IMR-90 (cell line): Measurements from ENCODE around the gene TBC1D17. TPM values are rescaled to one million over a fixed set of nuclear protein-coding genes. Genes with fewer than 3 reads are reported as not detected.

Experiments used
- ATAC-seq: fragments of 200-7000 bp; cut with Tn5 transposase; 2 replicates; pipeline ENCODE4 v1.9.1; 2020; ENCODE audit warnings: low read depth, mild to moderate bottlenecking, moderate library complexity
- BruUV-seq: library from RNA; stranded (reverse); fragments of 400-500 nt; replicated peaks from 2 replicates; lab custom pipeline; 2021; lab: Mats Ljungman, UMichigan
- CTCF ChIA-PET: fragments of 300-600 bp; formaldehyde crosslinking; extraction: SDS; loops from one replicate; lab custom pipeline; 2021; ENCODE audit warnings: antibody characterized with exemption; lab: Yijun Ruan, JAX
- POLR2A ChIA-PET: fragments of 300-600 bp; sonication (Branson Sonifier 250); formaldehyde crosslinking; loops from one replicate; lab custom pipeline; 2022; ENCODE audit warnings: antibody characterized with exemption; ENCODE audit not compliant: unreplicated experiment; lab: Charles Lee
- DNase-seq: peaks from one replicate; pipeline ENCODE4 v3.0.0; 2013
- H2AFZ ChIP-seq: replicated peaks from 2 replicates; pipeline ENCODE3; 2013; ENCODE audit warnings: low read length, mild to moderate bottlenecking; ENCODE audit not compliant: poor library complexity
- H2AK5ac ChIP-seq: 2 replicates; pipeline ENCODE4 v1.6.1; 2013; ENCODE audit warnings: low read depth, low read length, inconsistent platforms
- H2AK9ac ChIP-seq: replicated peaks from 2 replicates; pipeline ENCODE3; 2013; ENCODE audit warnings: mild to moderate bottlenecking, low read depth, low read length, moderate library complexity; ENCODE audit not compliant: poor library complexity
- H2BK120ac ChIP-seq: 2 replicates; pipeline ENCODE4 v1.6.1; 2013; ENCODE audit warnings: low read depth, low read length, inconsistent platforms
- H2BK15ac ChIP-seq: 3 replicates; pipeline ENCODE4 v1.6.1; 2013; ENCODE audit warnings: low read depth, low read length, inconsistent platforms
- H2BK20ac ChIP-seq: 2 replicates; pipeline ENCODE4 v1.6.1; 2013; ENCODE audit warnings: low read depth, mild to moderate bottlenecking, inconsistent platforms, low read length, moderate library complexity
- H2BK5ac ChIP-seq: 2 replicates; pipeline ENCODE4 v1.6.1; 2013; ENCODE audit warnings: mild to moderate bottlenecking, low read depth, low read length, inconsistent platforms; ENCODE audit not compliant: poor library complexity, severe bottlenecking
- H3K14ac ChIP-seq: replicated peaks from 2 replicates; pipeline ENCODE4 v1.6.1; 2013; ENCODE audit warnings: low read depth, low read length, inconsistent platforms
- H3K18ac ChIP-seq: 2 replicates; pipeline ENCODE4 v1.6.1; 2013; ENCODE audit warnings: low read depth, low read length, control low read depth
- H3K23ac ChIP-seq: 2 replicates; pipeline ENCODE4 v1.6.1; 2013; ENCODE audit warnings: low read depth, low read length, inconsistent platforms
- H3K27ac ChIP-seq: 2 replicates; pipeline ENCODE4 v1.5.1; 2013; ENCODE audit warnings: mild to moderate bottlenecking, control low read depth, low read length; ENCODE audit not compliant: insufficient read depth
- H3K27me3 ChIP-seq: 2 replicates; pipeline ENCODE4 v1.6.1; 2013; ENCODE audit warnings: low read length; ENCODE audit not compliant: control insufficient read depth, insufficient read depth
- H3K36me3 ChIP-seq: 2 replicates; pipeline ENCODE4 v1.6.1; 2013; ENCODE audit warnings: low read length, mixed read lengths; ENCODE audit not compliant: control insufficient read depth, insufficient read depth
- H3K4ac ChIP-seq: 2 replicates; pipeline ENCODE4 v1.6.1; 2013; ENCODE audit warnings: low read depth, low read length, inconsistent platforms
- H3K4me1 ChIP-seq: 2 replicates; pipeline ENCODE4 v1.6.1; 2013; ENCODE audit warnings: low read length, mixed read lengths; ENCODE audit not compliant: control insufficient read depth, insufficient read depth
- H3K4me2 ChIP-seq: 2 replicates; pipeline ENCODE4 v1.6.1; 2013; ENCODE audit warnings: low read depth, mild to moderate bottlenecking, control low read depth, low read length, moderate library complexity
- H3K4me3 ChIP-seq: 2 replicates; pipeline ENCODE4 v1.5.1; 2013; ENCODE audit warnings: low read depth, mild to moderate bottlenecking, control low read depth, low read length, moderate library complexity; ENCODE audit not compliant: insufficient read depth
- H3K56ac ChIP-seq: 2 replicates; pipeline ENCODE4 v1.6.1; 2013; ENCODE audit warnings: low read length, inconsistent platforms; ENCODE audit not compliant: insufficient read depth; ENCODE audit errors: extremely low read depth
- H3K79me1 ChIP-seq, 2 experiments: 2 replicates each; pipeline ENCODE4 v1.6.1; 2013; ENCODE audit warnings: low read length in 2 of 2, inconsistent platforms in 1 of 2, low read depth in 1 of 2
- H3K9ac ChIP-seq: 2 replicates; pipeline ENCODE4 v1.6.1; 2013; ENCODE audit warnings: low read depth, low read length, control low read depth
- H3K9me1 ChIP-seq: 2 replicates; pipeline ENCODE4 v1.6.1; 2013; ENCODE audit warnings: low read length, inconsistent platforms; ENCODE audit not compliant: insufficient read depth
- H3K9me3 ChIP-seq: 2 replicates; pipeline ENCODE4 v1.6.1; 2013; ENCODE audit warnings: low read length; ENCODE audit not compliant: control insufficient read depth, insufficient read depth
- H4K20me1 ChIP-seq: 2 replicates; pipeline ENCODE4 v1.6.1; 2013; ENCODE audit warnings: low read length, inconsistent platforms; ENCODE audit not compliant: insufficient read depth
- H4K5ac ChIP-seq: 2 replicates; pipeline ENCODE4 v1.6.1; 2013; ENCODE audit warnings: mild to moderate bottlenecking, low read depth, low read length, control low read depth
- H4K8ac ChIP-seq, 2 experiments: 2 replicates each; pipeline ENCODE4 v1.6.1; 2013; ENCODE audit warnings: low read depth in 2 of 2, low read length in 2 of 2, control low read depth in 1 of 2, inconsistent platforms in 1 of 2
- H4K91ac ChIP-seq: 2 replicates; pipeline ENCODE4 v1.6.1; 2013; ENCODE audit warnings: low read depth, low read length, inconsistent platforms; ENCODE audit not compliant: insufficient read depth
- BHLHE40 ChIP-seq: fragments of 150-350 bp; IDR thresholded peaks from 2 replicates; pipeline ENCODE4 v1.6.1; 2016; ENCODE audit warnings: mild to moderate bottlenecking, low read depth, low read length
- CEBPB ChIP-seq: IDR thresholded peaks from 2 replicates; pipeline ENCODE4 v1.6.1; 2012; ENCODE audit warnings: low read depth, low read length, improper control_type of control experiment
- CHD1 ChIP-seq: IDR thresholded peaks from 2 replicates; pipeline ENCODE4 v1.6.1; 2012; ENCODE audit warnings: low read depth, low read length, improper control_type of control experiment
- FOS ChIP-seq: fragments of 150-350 bp; IDR thresholded peaks from 2 replicates; pipeline ENCODE4 v1.6.1; 2016; ENCODE audit warnings: low read depth, low read length
- MAFK ChIP-seq: IDR thresholded peaks from 2 replicates; pipeline ENCODE4 v1.6.1; 2012; ENCODE audit warnings: low read depth, low read length, improper control_type of control experiment
- MAZ ChIP-seq: IDR thresholded peaks from 2 replicates; pipeline ENCODE4 v1.6.1; 2012; ENCODE audit warnings: low read depth, mild to moderate bottlenecking, low read length, improper control_type of control experiment, moderate library complexity, borderline replicate concordance
- MXI1 ChIP-seq: IDR thresholded peaks from 2 replicates; pipeline ENCODE4 v1.6.1; 2012; ENCODE audit warnings: low read depth, mild to moderate bottlenecking, low read length, moderate library complexity, borderline replicate concordance
- NFE2L2 ChIP-seq: fragments of 150-350 bp; IDR thresholded peaks from 2 replicates; pipeline ENCODE4 v1.6.1; 2016; ENCODE audit warnings: low read depth, mild to moderate bottlenecking, low read length
- POLR2A ChIP-seq: IDR thresholded peaks from 2 replicates; pipeline ENCODE4 v1.6.1; 2012; ENCODE audit warnings: mild to moderate bottlenecking, low read depth, low read length
- RAD21 ChIP-seq: IDR thresholded peaks from 2 replicates; pipeline ENCODE4 v1.6.1; 2012; ENCODE audit warnings: low read length, improper control_type of control experiment
- RCOR1 ChIP-seq: IDR thresholded peaks from 2 replicates; pipeline ENCODE4 v1.6.1; 2012; ENCODE audit warnings: mild to moderate bottlenecking, low read length, improper control_type of control experiment; ENCODE audit not compliant: insufficient replicate concordance
- RFX5 ChIP-seq: IDR thresholded peaks from 2 replicates; pipeline ENCODE4 v1.8.0; 2012; ENCODE audit warnings: low read depth, mild to moderate bottlenecking, low read length, moderate library complexity
- SMC3 ChIP-seq: fragments of 150-350 bp; IDR thresholded peaks from 2 replicates; pipeline ENCODE4 v1.6.1; 2016; ENCODE audit warnings: low read depth, mild to moderate bottlenecking, antibody characterized with exemption, low read length, moderate library complexity
- WGBS, 2 experiments: methylation state at CpG; one replicate each; pipeline versions ENCODE4 v1.1.5 to v1.1.7; 2013; ENCODE audit warnings: missing lambda C conversion rate in 2 of 2; ENCODE audit not compliant: insufficient read length in 1 of 2; ENCODE audit errors: extremely low coverage in 2 of 2; 5-methylcytosine and 5-hydroxymethylcytosine counted together
- dilution Hi-C: fragments of 300-500 bp; cut with HindIII; formaldehyde crosslinking; loops from one replicate; pipeline ENCODE4 v1.14.3; 2018; ENCODE audit warnings: low sequenced_read_pairs; ENCODE audit not compliant: unreplicated experiment
- in situ Hi-C: fragments of 300-500 bp; cut with MboI; formaldehyde crosslinking; loops from 3 replicates; pipeline ENCODE4 v1.14.3; 2019; ENCODE audit warnings: low sequenced_read_pairs, inconsistent platforms, mixed read lengths
- intact Hi-C: fragments of 100-400 bp; cut with micrococcal nuclease; formaldehyde crosslinking; loops from 2 replicates; pipeline ENCODE4 v1.10.0; 2022
- polyA plus RNA-seq, 3 experiments: library from polyadenylated mRNA; depleted of rRNA; stranded (reverse); fragments of >200 nt; gene quantifications; 2 replicates each; pipeline ENCODE4 v1.2.3, GENCODE V29; 2012; ENCODE audit warnings: low replicate concordance in 1 of 3
- total RNA-seq: library from RNA; depleted of rRNA; stranded (reverse); fragments of >200 nt; gene quantifications from 2 replicates; pipeline ENCODE4 v1.2.3, GENCODE V29; 2012
- TF ChIP-seq, protein P1 (sequence below): fragments of 150-350 bp; IDR thresholded peaks from 2 replicates; pipeline ENCODE4 v1.6.1; 2016; ENCODE audit warnings: low read depth, mild to moderate bottlenecking, low read length, moderate library complexity, borderline replicate concordance
- TF ChIP-seq, protein P2 (sequence below): fragments of 150-350 bp; IDR thresholded peaks from 2 replicates; pipeline ENCODE4 v1.6.1; 2017; ENCODE audit warnings: mild to moderate bottlenecking, antibody characterized with exemption, low read length, low read depth

TBC1D17 gene
- total and polyA plus RNA-seq, 2 of the 4 experiments (the other 2 are of a cell fraction): 1.1 to 27.8 TPM

DNA sequence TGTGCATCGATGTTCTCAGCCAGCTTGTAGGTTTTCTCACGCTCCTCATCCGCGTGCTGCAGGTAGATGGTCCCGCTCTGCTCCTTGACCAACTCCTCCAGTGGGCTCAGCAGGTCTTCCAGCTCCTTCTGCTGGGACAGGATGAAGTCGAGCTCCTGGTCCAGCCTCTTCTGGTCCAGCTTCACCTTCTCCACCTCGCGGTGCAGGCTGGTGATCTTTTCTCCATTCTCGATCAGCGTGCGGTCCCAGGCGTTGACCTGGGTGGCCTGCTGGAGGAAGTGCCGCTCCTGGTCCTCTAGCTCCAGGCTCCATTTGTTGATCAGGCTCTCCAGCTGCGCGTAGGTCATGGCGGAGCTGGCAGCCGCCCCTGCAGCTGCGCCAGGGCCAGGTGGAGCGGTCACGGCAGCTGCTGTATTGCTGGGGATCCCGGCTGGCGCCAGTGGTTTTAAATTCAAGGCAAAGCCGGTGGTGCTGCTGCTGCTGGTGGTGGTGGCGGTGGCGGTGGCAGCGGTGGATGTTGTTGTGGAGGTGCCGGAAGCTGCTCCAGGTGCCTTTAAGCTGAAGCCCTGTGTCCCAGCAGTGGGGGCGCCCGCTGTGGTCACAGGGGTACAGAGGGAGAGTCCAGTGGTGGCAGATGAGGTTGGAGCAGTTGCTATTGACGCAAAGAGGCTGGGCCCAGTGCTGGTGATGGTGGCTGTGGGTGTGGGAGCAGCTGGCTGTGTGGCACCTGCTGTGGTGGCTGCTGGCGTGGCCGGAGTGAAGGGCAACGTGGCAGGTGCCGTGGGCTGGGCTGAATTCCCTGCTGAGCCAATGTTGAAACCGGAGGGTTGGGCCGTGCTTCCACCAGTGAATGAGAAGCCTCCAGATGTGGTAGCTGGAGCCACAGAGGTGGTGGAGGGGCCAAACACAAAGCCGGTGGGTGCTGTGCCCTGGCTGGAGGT lies 31.2 kb downstream of the TBC1D17 start:
- no TSS peak for BruUV-seq
- Histone ChIP-seq H3K9me3 (no peaks in the 10 kb centered on the region), H3K4me1 (peaks cover 3% of the 10 kb centered on the region), H2BK20ac (no peak overlapping the region), H3K18ac (no peak overlapping the region), H3K14ac (no peak overlapping the region), H2BK5ac (no peak overlapping the region), H3K23ac (no peak overlapping the region), H2BK120ac (no peak overlapping the region), H3K4me2 (no peak overlapping the region), H4K20me1 (peaks cover 28% of the 10 kb centered on the region), H3K9me1 (peaks cover 12% of the 10 kb centered on the region; the same call in 1 of the 2 replicates), H3K4ac (no peak overlapping the region), H4K8ac (no peak overlapping the region), H3K9ac (no peak overlapping the region), H3K79me1 (peaks cover 7 to 67% of the 10 kb centered on the region in 2 experiments; a peak in 3 of 4 replicates), H3K56ac (no peak overlapping the region), H3K27ac (no peak overlapping the region), H2AK5ac (no peak overlapping the region), H3K36me3 (peaks cover 47% of the 10 kb centered on the region), H2BK15ac (no peak overlapping the region), H3K27me3 (no peaks in the 10 kb centered on the region), H2AFZ (no peak overlapping the region), H4K5ac (no peak overlapping the region), H3K4me3 (no peak overlapping the region), H4K91ac (no peak overlapping the region), H2AK9ac (no peak overlapping the region)
- no peak for DNase-seq
- WGBS, 2 experiments: 96% methylated on average over 30 of the region's 37 CpGs; no CpG with 5 or more reads in 1 of the 2 experiments
- dilution Hi-C loops: no loop called here
- in situ Hi-C loops: no loop called here
- CTCF ChIA-PET: no interaction called here
- POLR2A ChIA-PET: no interaction called here
- ATAC-seq: no peak
- intact Hi-C loops: no loop called here
- TF ChIP-seq, protein P1, sequence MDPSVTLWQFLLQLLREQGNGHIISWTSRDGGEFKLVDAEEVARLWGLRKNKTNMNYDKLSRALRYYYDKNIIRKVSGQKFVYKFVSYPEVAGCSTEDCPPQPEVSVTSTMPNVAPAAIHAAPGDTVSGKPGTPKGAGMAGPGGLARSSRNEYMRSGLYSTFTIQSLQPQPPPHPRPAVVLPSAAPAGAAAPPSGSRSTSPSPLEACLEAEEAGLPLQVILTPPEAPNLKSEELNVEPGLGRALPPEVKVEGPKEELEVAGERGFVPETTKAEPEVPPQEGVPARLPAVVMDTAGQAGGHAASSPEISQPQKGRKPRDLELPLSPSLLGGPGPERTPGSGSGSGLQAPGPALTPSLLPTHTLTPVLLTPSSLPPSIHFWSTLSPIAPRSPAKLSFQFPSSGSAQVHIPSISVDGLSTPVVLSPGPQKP: no peak
- TF ChIP-seq POLR2A: no peak
- TF ChIP-seq SMC3: no peak
- no peak for TF ChIP-seq BHLHE40
- TF ChIP-seq CHD1: no peak
- no peak for TF ChIP-seq RAD21
- no peak for TF ChIP-seq MXI1
- TF ChIP-seq, protein P2, sequence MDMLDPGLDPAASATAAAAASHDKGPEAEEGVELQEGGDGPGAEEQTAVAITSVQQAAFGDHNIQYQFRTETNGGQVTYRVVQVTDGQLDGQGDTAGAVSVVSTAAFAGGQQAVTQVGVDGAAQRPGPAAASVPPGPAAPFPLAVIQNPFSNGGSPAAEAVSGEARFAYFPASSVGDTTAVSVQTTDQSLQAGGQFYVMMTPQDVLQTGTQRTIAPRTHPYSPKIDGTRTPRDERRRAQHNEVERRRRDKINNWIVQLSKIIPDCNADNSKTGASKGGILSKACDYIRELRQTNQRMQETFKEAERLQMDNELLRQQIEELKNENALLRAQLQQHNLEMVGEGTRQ: no peak
- no peak for TF ChIP-seq MAZ
- TF ChIP-seq NFE2L2: no peak
- TF ChIP-seq RFX5: no peak
- TF ChIP-seq MAFK: no peak
- no peak for TF ChIP-seq FOS
- TF ChIP-seq RCOR1: no peak
- no peak for TF ChIP-seq CEBPB
